Panc1 (cell line): ENCODE data around the gene HMCN2. TPM values are rescaled to one million over a fixed set of nuclear protein-coding genes. Genes with fewer than 3 reads are reported as not detected.

Source experiments
- ATAC-seq: fragments of 200-7000 bp; cut with Tn5 transposase; 2 replicates; pipeline ENCODE4 v1.9.1; 2020; ENCODE audit warnings: mild to moderate bottlenecking, moderate library complexity
- BruUV-seq: library from RNA; stranded (reverse); fragments of 400-500 nt; replicated peaks from 2 replicates; lab custom pipeline; 2021; lab: Mats Ljungman, UMichigan
- CTCF ChIA-PET: fragments of 300-600 bp; sonication (Branson Sonifier 250); formaldehyde crosslinking; loops from one replicate; lab custom pipeline; 2022; ENCODE audit warnings: antibody characterized with exemption; lab: Charles Lee
- POLR2A ChIA-PET: fragments of 300-600 bp; sonication (Branson Sonifier 250); formaldehyde crosslinking; loops from one replicate; lab custom pipeline; 2022; ENCODE audit warnings: antibody characterized with exemption; lab: Charles Lee
- DNase-seq: peaks from one replicate; pipeline ENCODE4 v3.0.0-alpha.2; 2010; ENCODE audit warnings: low read depth, low spot score
- H3K27ac ChIP-seq: 2 replicates; pipeline ENCODE4 v1.5.1; 2011; ENCODE audit warnings: mild to moderate bottlenecking, low read length, inconsistent platforms
- H3K27me3 ChIP-seq: fragments of 200-500 bp; sonication (Bioruptor generic); 2 replicates; pipeline ENCODE4 v1.6.0; 2014; ENCODE audit warnings: low read length, inconsistent platforms; ENCODE audit not compliant: control insufficient read depth, insufficient read depth
- H3K36me3 ChIP-seq: fragments of 200-500 bp; sonication (Bioruptor generic); 2 replicates; pipeline ENCODE4 v1.5.1; 2014; ENCODE audit warnings: inconsistent platforms, mild to moderate bottlenecking, low read length, moderate library complexity; ENCODE audit not compliant: control insufficient read depth, insufficient read depth
- H3K4me1 ChIP-seq: 2 replicates; pipeline ENCODE4 v1.5.1; 2011; ENCODE audit warnings: inconsistent platforms, mild to moderate bottlenecking, low read length, moderate library complexity; ENCODE audit not compliant: control insufficient read depth, insufficient read depth
- H3K4me3 ChIP-seq, 2 experiments: 2 replicates each; pipeline ENCODE4 v1.5.1; 2011 to 2012; ENCODE audit warnings: low read depth in 2 of 2, low read length in 2 of 2, mild to moderate bottlenecking in 2 of 2, inconsistent platforms in 1 of 2, moderate library complexity in 1 of 2
- H3K9me3 ChIP-seq: fragments of 200-500 bp; sonication (Bioruptor generic); 2 replicates; pipeline ENCODE4 v1.5.1; 2014; ENCODE audit warnings: low read depth, mild to moderate bottlenecking, inconsistent platforms, low read length, moderate library complexity; ENCODE audit not compliant: control insufficient read depth, insufficient read depth
- CTCF ChIP-seq: fragments of 450-650 bp; IDR thresholded peaks from 2 replicates; pipeline ENCODE4 v1.5.1; 2017; ENCODE audit warnings: mild to moderate bottlenecking
- POLR2AphosphoS5 ChIP-seq: IDR thresholded peaks from 2 replicates; pipeline ENCODE4 v1.6.1; 2012; ENCODE audit warnings: mild to moderate bottlenecking, low read depth, low read length, moderate library complexity
- REST ChIP-seq, 2 experiments: IDR thresholded peaks; 2 replicates each; pipeline ENCODE4 v1.6.1; 2011 to 2012; ENCODE audit warnings: low read depth in 2 of 2, control low read depth in 1 of 2, low read length in 1 of 2, mild to moderate bottlenecking in 1 of 2, moderate library complexity in 1 of 2; ENCODE audit not compliant: insufficient read depth in 1 of 2
- SIN3A ChIP-seq: IDR thresholded peaks from 2 replicates; pipeline ENCODE4 v1.6.1; 2012; ENCODE audit warnings: low read depth, mild to moderate bottlenecking, low read length, moderate library complexity, borderline replicate concordance; ENCODE audit not compliant: insufficient read depth
- TCF7L2 ChIP-seq: IDR thresholded peaks from 2 replicates; pipeline ENCODE4 v1.6.1; 2011; ENCODE audit warnings: mild to moderate bottlenecking, low read depth, low read length, inconsistent platforms
- in situ Hi-C: cut with HindIII; loops from 2 replicates; pipeline ENCODE4 v1.10.0; 2016; ENCODE audit warnings: low sequenced_read_pairs, low pct_unique_long_range_greater_than_20kb
- intact Hi-C: fragments of 100-400 bp; cut with micrococcal nuclease; formaldehyde crosslinking; loops from one replicate; pipeline ENCODE4 v1.10.0; 2022; ENCODE audit not compliant: unreplicated experiment
- total RNA-seq: library from RNA; stranded (reverse); gene quantifications from one replicate; pipeline ENCODE4 v1.2.1, GENCODE V29; 2021; ENCODE audit not compliant: unreplicated experiment

Gene HMCN2
- total RNA-seq, 1 experiment from 2014 or later: 0.05 TPM

- ChIA-PET CTCF (no interaction called here), POLR2A (interaction anchor here (0.6 kb wide), 1 partner anchor 29 kb away, joined by 3 read pairs; no protein-coding TSS in a partner anchor)
- Histone ChIP-seq H3K9me3 (no peaks in the 10 kb centered on the region), H3K27ac (no peak overlapping the region), H3K27me3 (no peaks in the 10 kb centered on the region), H3K4me1 (no peaks in the 10 kb centered on the region), H3K36me3 (no peaks in the 10 kb centered on the region), H3K4me3 (no peak overlapping the region)
- BruUV-seq: no TSS peak
- in situ Hi-C loops: no loop called here
- ATAC-seq (no peak), DNase-seq (no peak)
- TF ChIP-seq SIN3A (no peak), REST (IDR thresholded peaks at IDR 0.05; ENCODE audit: insufficient read depth in 1 of 2, low read depth in 2 of 2, low read length in 1 of 2) (no peak), CTCF (no peak), TCF7L2 (no peak), POLR2AphosphoS5 (no peak)
- intact Hi-C loops: no loop called here
Observed at GRCh38 chr9:130393681-130394071, 128.1 kb downstream of the HMCN2 start.

DNA sequence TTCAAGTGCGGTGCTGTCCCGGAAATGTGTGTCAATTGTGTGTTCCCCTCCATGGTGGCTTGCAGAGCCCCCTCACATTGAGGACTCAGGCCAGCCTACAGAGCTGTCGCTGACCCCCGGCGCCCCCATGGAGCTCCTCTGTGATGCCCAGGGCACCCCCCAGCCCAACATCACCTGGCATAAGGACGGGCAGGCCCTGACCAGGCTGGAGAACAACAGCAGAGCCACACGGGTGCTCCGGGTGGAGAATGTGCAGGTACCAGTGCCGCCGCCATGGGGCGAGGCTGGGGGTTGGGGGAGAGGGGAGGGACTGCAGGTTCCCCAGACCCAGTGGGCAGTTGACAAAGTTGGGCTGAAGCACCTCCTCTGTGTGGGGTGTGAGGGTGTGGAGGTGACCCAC lies 128.8 kb downstream of the HMCN2 start:
- H3K4me1 ChIP-seq: no peaks in the 10 kb centered on the region
- no peak for TF ChIP-seq SIN3A
- no peak for TF ChIP-seq CTCF
- TF ChIP-seq REST (IDR thresholded peaks at IDR 0.05; ENCODE audit: insufficient read depth in 1 of 2, low read depth in 2 of 2, low read length in 1 of 2): no peak
- TF ChIP-seq TCF7L2: no peak
- no peak for TF ChIP-seq POLR2AphosphoS5
- H3K27ac ChIP-seq: no peak overlapping the region
- CTCF ChIA-PET: no interaction called here
- H3K4me3 ChIP-seq: no peak overlapping the region
- ATAC-seq (no peak), DNase-seq (no peak)
- intact Hi-C loops: no loop called here
- H3K27me3 ChIP-seq: no peaks in the 10 kb centered on the region
- POLR2A ChIA-PET: interaction anchor here (0.5 kb wide), 1 partner anchor 77 kb away, joined by 4 read pairs; no protein-coding TSS in a partner anchor
- H3K36me3 ChIP-seq: no peaks in the 10 kb centered on the region
- in situ Hi-C loops: no loop called here
- BruUV-seq: no TSS peak
- H3K9me3 ChIP-seq: no peaks in the 10 kb centered on the region
